T-cell (primary cell): ENCODE results near the gene CNMD. TPM values are rescaled to one million over a fixed set of nuclear protein-coding genes. Genes with fewer than 3 reads are reported as not detected.

Experiments
- ATAC-seq, 4 experiments: fragments of 200-7000 bp in 3 of 4; fragments of 150-1000 bp in 1 of 4; cut with Tn5 transposase; replicated peaks in 1 of 4; 1 replicate in 3 of 4; 2 replicates in 1 of 4; pipeline ENCODE4 v1.10.0; 2021; ENCODE audit warnings: moderate library complexity in 3 of 4, mild to moderate bottlenecking in 2 of 4, moderate number of reproducible peaks in 1 of 4
- CTCF ChIA-PET, 2 donors: fragments of 300-600 bp; sonication (Branson Sonifier 250); formaldehyde crosslinking; loops; one replicate each; lab custom pipeline; 2022; ENCODE audit warnings: antibody characterized with exemption in 2 of 2; lab: Charles Lee
- POLR2A ChIA-PET, 2 donors: fragments of 300-600 bp; sonication (Branson Sonifier 250); formaldehyde crosslinking; loops; one replicate each; lab custom pipeline; 2022; ENCODE audit warnings: antibody characterized with exemption in 2 of 2; lab: Charles Lee
- DNase-seq, 35 experiments: peaks; one replicate each; pipeline versions ENCODE4 v3.0.0 to v3.0.0-alpha.2; 2013 to 2023
- H3K27ac ChIP-seq: one replicate; pipeline ENCODE4 v1.5.1; 2013; ENCODE audit warnings: low read length
- H3K27me3 ChIP-seq, 2 experiments: replicated peaks in 1 of 2; 1 replicate in 1 of 2; 2 replicates in 1 of 2; pipeline versions ENCODE4 v1.6.1 to v1.7.0; 2013; ENCODE audit warnings: low read length in 1 of 2, mixed read lengths in 1 of 2; ENCODE audit not compliant: control insufficient read depth in 2 of 2, insufficient read depth in 2 of 2; ENCODE audit errors: extremely low read depth in 1 of 2
- H3K36me3 ChIP-seq, 2 donors: 1 replicate in 1 of 2; 2 replicates in 1 of 2; pipeline versions ENCODE4 v1.6.1 to v1.7.0; 2013; ENCODE audit warnings: low read length in 1 of 2; ENCODE audit not compliant: control insufficient read depth in 2 of 2, insufficient read depth in 1 of 2; ENCODE audit errors: extremely low read depth in 1 of 2
- H3K4me1 ChIP-seq, 2 experiments: 1 replicate in 1 of 2; 2 replicates in 1 of 2; pipeline versions ENCODE4 v1.6.1 to v1.7.0; 2013; ENCODE audit warnings: low read length in 2 of 2, mixed read lengths in 1 of 2; ENCODE audit not compliant: insufficient read depth in 2 of 2, control insufficient read depth in 1 of 2; ENCODE audit errors: extremely low read depth in 1 of 2
- H3K4me3 ChIP-seq, 2 donors: 1 replicate in 1 of 2; 2 replicates in 1 of 2; pipeline versions ENCODE4 v1.5.1 to v1.7.0; 2013; ENCODE audit warnings: mild to moderate bottlenecking in 2 of 2, low read length in 1 of 2, moderate library complexity in 1 of 2; ENCODE audit not compliant: control insufficient read depth in 1 of 2; ENCODE audit errors: extremely low read depth in 1 of 2
- H3K9me3 ChIP-seq: 2 replicates; pipeline ENCODE4 v1.7.0; 2013
- H3K27ac Mint-ChIP-seq, 2 donors: one replicate each; pipeline ENCODE4 v1.8.0; 2020 to 2021; ENCODE audit warnings: mild to moderate bottlenecking in 2 of 2, mixed read lengths in 2 of 2
- H3K27me3 Mint-ChIP-seq, 2 donors: one replicate each; pipeline ENCODE4 v1.8.0; 2021 to 2022; ENCODE audit warnings: mixed read lengths in 2 of 2
- H3K36me3 Mint-ChIP-seq: one replicate; pipeline ENCODE4 v1.8.0; 2021; ENCODE audit warnings: mixed read lengths
- H3K4me1 Mint-ChIP-seq, 3 donors: one replicate each; pipeline ENCODE4 v1.8.0; 2020 to 2022; ENCODE audit warnings: mixed read lengths in 3 of 3, mild to moderate bottlenecking in 1 of 3
- H3K4me3 Mint-ChIP-seq, 3 donors: one replicate each; pipeline ENCODE4 v1.8.0; 2020 to 2022; ENCODE audit warnings: mild to moderate bottlenecking in 3 of 3, mixed read lengths in 3 of 3, moderate library complexity in 3 of 3
- H3K9me3 Mint-ChIP-seq, 3 donors: one replicate each; pipeline ENCODE4 v1.8.0; 2020 to 2022; ENCODE audit warnings: mixed read lengths in 3 of 3
- WGBS: methylation state at CpG from one replicate; pipeline ENCODE4 v1.1.5; 2013; ENCODE audit warnings: missing lambda C conversion rate; ENCODE audit not compliant: insufficient coverage; 5-methylcytosine and 5-hydroxymethylcytosine counted together
- total RNA-seq, 35 experiments: library from RNA in 6 of 35; stranded (reverse) in 6 of 35; fragments of 120-200 nt in 1 of 35; gene quantifications; one replicate each; pipeline versions ENCODE4 v1.2.1 to v1.2.4 and lab custom pipeline; 2013 to 2026

CNMD gene
- total RNA-seq, 5 donors from 2014 or later (not counting 1 experiment from before 2014, with no cell fraction given) = not detected

GRCh38 chr13:52750713-52751112 lies 11.1 kb upstream of the CNMD start:
- ATAC-seq = no peak
- CTCF ChIA-PET = no interaction called here

GRCh38 chr13:52749419-52749818 lies 9.8 kb upstream of the CNMD start:
- ChIA-PET CTCF (no interaction called here), POLR2A (no interaction called here)
- ATAC-seq (no peak), DNase-seq (no peak)
- H3K4me3 ChIP-seq = no peak overlapping the region
- no peaks in the 10 kb centered on the region for H3K9me3 ChIP-seq
- Mint-ChIP-seq H3K27me3 (peaks cover 13 to 23% of the 10 kb centered on the region in 2 donors), H3K9me3 (no peaks in the 10 kb centered on the region), H3K36me3 (no peaks in the 10 kb centered on the region), H3K4me3 (no peak overlapping the region), H3K27ac (no peak overlapping the region), H3K4me1 (no peaks in the 10 kb centered on the region)
- H3K36me3 ChIP-seq = no peaks in the 10 kb centered on the region
- 40% methylated on average over 1 of the region's 5 CpGs for WGBS
- peaks cover 0 to 7% of the 10 kb centered on the region in 2 experiments for H3K27me3 ChIP-seq
- no peaks in the 10 kb centered on the region for H3K4me1 ChIP-seq
- H3K27ac ChIP-seq = no peak overlapping the region

More at GRCh38 chr13:52750713-52751112, 11.1 kb upstream of the CNMD start:
- Mint-ChIP-seq H3K4me1 (no peaks in the 10 kb centered on the region), H3K9me3 (no peaks in the 10 kb centered on the region), H3K36me3 (no peaks in the 10 kb centered on the region), H3K27ac (no peak overlapping the region), H3K4me3 (no peak overlapping the region), H3K27me3 (peaks cover 3 to 13% of the 10 kb centered on the region in 2 donors)
- H3K9me3 ChIP-seq = no peaks in the 10 kb centered on the region
- POLR2A ChIA-PET = no interaction called here
- no peaks in the 10 kb centered on the region for H3K36me3 ChIP-seq
- no peak overlapping the region for H3K27ac ChIP-seq
- WGBS = 90% methylated on average over 1 of the region's 1 CpG
- H3K4me1 ChIP-seq = no peaks in the 10 kb centered on the region
- H3K27me3 ChIP-seq = peaks cover 0 to 4% of the 10 kb centered on the region in 2 experiments
- no peak overlapping the region for H3K4me3 ChIP-seq
- DNase-seq = no peak

GRCh38 chr13:52746141-52746540 lies 6.5 kb upstream of the CNMD start:
- H3K36me3 Mint-ChIP-seq = no peaks in the 10 kb centered on the region
- no peaks in the 10 kb centered on the region for H3K4me1 ChIP-seq
- H3K4me3 ChIP-seq = no peak overlapping the region
- no peak overlapping the region for H3K27ac ChIP-seq
- H3K9me3 ChIP-seq = no peaks in the 10 kb centered on the region
- DNase-seq (no peak), ATAC-seq (no peak)
- peaks cover 3 to 7% (median 5%) of the 10 kb centered on the region in 3 donors for H3K9me3 Mint-ChIP-seq
- CTCF ChIA-PET = no interaction called here
- peaks cover 27 to 40% of the 10 kb centered on the region in 2 donors for H3K27me3 Mint-ChIP-seq
- no peak overlapping the region for H3K27ac Mint-ChIP-seq
- no peaks in the 10 kb centered on the region for H3K36me3 ChIP-seq
- POLR2A ChIA-PET = no interaction called here
- WGBS = 67% methylated on average over 1 of the region's 3 CpGs
- peaks cover 0 to 8% of the 10 kb centered on the region in 2 experiments for H3K27me3 ChIP-seq
- H3K4me1 Mint-ChIP-seq = no peaks in the 10 kb centered on the region
- H3K4me3 Mint-ChIP-seq = no peak overlapping the region

- ChIA-PET CTCF (no interaction called here), POLR2A (no interaction called here)
- peaks cover 3 to 7% (median 5%) of the 10 kb centered on the region in 3 donors for H3K9me3 Mint-ChIP-seq
- no peak overlapping the region for H3K27ac Mint-ChIP-seq
- no peaks in the 10 kb centered on the region for H3K36me3 Mint-ChIP-seq
- ATAC-seq (no peak), DNase-seq (no peak)
- H3K4me1 Mint-ChIP-seq = peaks cover 0 to 1% (median under 1%) of the 10 kb centered on the region in 3 donors
- WGBS = 75% methylated on average over 5 of the region's 6 CpGs
- H3K27me3 Mint-ChIP-seq = peaks cover 37 to 41% of the 10 kb centered on the region in 2 donors
- Histone ChIP-seq H3K9me3 (no peaks in the 10 kb centered on the region), H3K27me3 (peaks cover 2 to 14% of the 10 kb centered on the region in 2 experiments), H3K36me3 (no peaks in the 10 kb centered on the region), H3K27ac (no peak overlapping the region), H3K4me1 (no peaks in the 10 kb centered on the region), H3K4me3 (no peak overlapping the region)
- H3K4me3 Mint-ChIP-seq = no peak overlapping the region
Measured at GRCh38 chr13:52744842-52745375, 5.3 kb upstream of the CNMD start.

GRCh38 chr13:52743988-52744387 lies 4.4 kb upstream of the CNMD start:
- no peak for ATAC-seq
- Mint-ChIP-seq H3K4me3 (no peak overlapping the region), H3K27ac (no peak overlapping the region), H3K36me3 (no peaks in the 10 kb centered on the region), H3K9me3 (peaks cover 3 to 7% (median 5%) of the 10 kb centered on the region in 3 donors), H3K4me1 (peaks cover 2 to 8% (median 4%) of the 10 kb centered on the region in 3 donors), H3K27me3 (peaks cover 42 to 45% of the 10 kb centered on the region in 2 donors)
- Histone ChIP-seq H3K27me3 (peaks cover 3 to 23% of the 10 kb centered on the region in 2 experiments), H3K4me3 (no peak overlapping the region), H3K9me3 (no peaks in the 10 kb centered on the region), H3K36me3 (no peaks in the 10 kb centered on the region), H3K27ac (no peak overlapping the region), H3K4me1 (peaks cover 0 to 8% of the 10 kb centered on the region in 2 experiments)
- CTCF ChIA-PET = no interaction called here
- POLR2A ChIA-PET = no interaction called here
- no peak for DNase-seq
- WGBS = 70% methylated on average over 2 of the region's 3 CpGs

- H3K27ac Mint-ChIP-seq = no peak overlapping the region
- Histone ChIP-seq H3K27ac (no peak overlapping the region), H3K36me3 (no peaks in the 10 kb centered on the region), H3K27me3 (peaks cover 3 to 27% of the 10 kb centered on the region in 2 experiments), H3K4me3 (no peak overlapping the region), H3K9me3 (no peaks in the 10 kb centered on the region), H3K4me1 (peaks cover 0 to 10% of the 10 kb centered on the region in 2 experiments)
- H3K4me3 Mint-ChIP-seq = no peak overlapping the region
- 42% methylated on average over 1 of the region's 1 CpG for WGBS
- ChIA-PET CTCF (no interaction called here), POLR2A (no interaction called here)
- no peak for ATAC-seq
- DNase-seq = no peak
- peaks cover 2 to 8% (median 5%) of the 10 kb centered on the region in 3 donors for H3K4me1 Mint-ChIP-seq
- peaks cover 43 to 46% of the 10 kb centered on the region in 2 donors for H3K27me3 Mint-ChIP-seq
- no peaks in the 10 kb centered on the region for H3K36me3 Mint-ChIP-seq
- H3K9me3 Mint-ChIP-seq = peaks cover 3 to 7% (median 5%) of the 10 kb centered on the region in 3 donors
Measured at GRCh38 chr13:52743569-52743968, 3.9 kb upstream of the CNMD start.
